GM18511 (cell line): ENCODE results near the gene FASTKD1.
A peak's percentile ranks its signal among the peaks of the same experiment; 100 is the strongest.
"Not testable (repeated sequence)": the region's sequence is repeated elsewhere in the genome, so short reads cannot be mapped to it uniquely, and the experiment has no call there.

Experiments used
- ATAC-seq: cut with Tn5 transposase; IDR thresholded peaks from one replicate; pipeline ENCODE4 v1.9.1; 2021; ENCODE audit warnings: mild to moderate bottlenecking, moderate library complexity; ENCODE audit not compliant: unreplicated experiment

FASTKD1 gene

GRCh38 chr2:169573160-169573973, at the start of gene FASTKD1:
TSS of gene FASTKD1 (minus strand) at chr2:169573865. CDS start at chr2:169572029, 1,836 bp downstream.
- peak; percentile 98 for ATAC-seq

GRCh38 chr2:169623235-169623634, 49.6 kb upstream of the FASTKD1 start:
- ATAC-seq = no peak

GRCh38 chr2:169620509-169620908, 46.8 kb upstream of the FASTKD1 start:
- no peak for ATAC-seq

GRCh38 chr2:169619946-169620345, 46.3 kb upstream of the FASTKD1 start:
- no peak for ATAC-seq

GRCh38 chr2:169615982-169616381, 42.3 kb upstream of the FASTKD1 start:
- ATAC-seq = not testable (repeated sequence)

- no peak for ATAC-seq
Observed at GRCh38 chr2:169613876-169614275, 40.2 kb upstream of the FASTKD1 start.

GRCh38 chr2:169609264-169609663, 35.6 kb upstream of the FASTKD1 start:
- ATAC-seq = no peak

GRCh38 chr2:169599568-169599967, 25.9 kb upstream of the FASTKD1 start:
- no peak for ATAC-seq

- ATAC-seq = no peak
Observed at GRCh38 chr2:169598982-169599381, 25.3 kb upstream of the FASTKD1 start.

- ATAC-seq = not testable (repeated sequence)
Observed at GRCh38 chr2:169596546-169596945, 22.9 kb upstream of the FASTKD1 start.

GRCh38 chr2:169590804-169591203, 17.1 kb upstream of the FASTKD1 start:
- no peak for ATAC-seq

GRCh38 chr2:169585673-169586072, 12.0 kb upstream of the FASTKD1 start:
- no peak for ATAC-seq

GRCh38 chr2:169584005-169584877, 10.6 kb upstream of the FASTKD1 start, which contains the start of gene PPIG:
TSS of gene PPIG (plus strand) at chr2:169584351. CDS start at chr2:169604042, 19,691 bp downstream.
- ATAC-seq = peak; percentile 94

- ATAC-seq = no peak
Observed at GRCh38 chr2:169583518-169583917, 9.9 kb upstream of the FASTKD1 start.

GRCh38 chr2:169582552-169583266, 9.0 kb upstream of the FASTKD1 start:
- ATAC-seq = not testable (repeated sequence)

GRCh38 chr2:169579044-169579443, 5.4 kb upstream of the FASTKD1 start:
- no peak for ATAC-seq

- ATAC-seq = not testable (repeated sequence)
Observed at GRCh38 chr2:169575264-169575663, 1.6 kb upstream of the FASTKD1 start.

GRCh38 chr2:169574539-169574938, 874 bp upstream of the FASTKD1 start:
- not testable (repeated sequence) for ATAC-seq

- ATAC-seq = no peak
Observed at GRCh38 chr2:169573974-169574299, 272 bp upstream of the FASTKD1 start.

GRCh38 chr2:169572821-169573159, 875 bp downstream of the FASTKD1 start:
- no peak for ATAC-seq

- ATAC-seq = no peak
Observed at GRCh38 chr2:169572189-169572588, 1.5 kb downstream of the FASTKD1 start.
